Measurements from ENCODE around the gene FSTL5. TPM values are rescaled to one million over a fixed set of nuclear protein-coding genes. Genes with fewer than 3 reads are reported as not detected.

FSTL5 gene
- total RNA-seq, 1 experiment from 2014 or later, result not detected

DNA sequence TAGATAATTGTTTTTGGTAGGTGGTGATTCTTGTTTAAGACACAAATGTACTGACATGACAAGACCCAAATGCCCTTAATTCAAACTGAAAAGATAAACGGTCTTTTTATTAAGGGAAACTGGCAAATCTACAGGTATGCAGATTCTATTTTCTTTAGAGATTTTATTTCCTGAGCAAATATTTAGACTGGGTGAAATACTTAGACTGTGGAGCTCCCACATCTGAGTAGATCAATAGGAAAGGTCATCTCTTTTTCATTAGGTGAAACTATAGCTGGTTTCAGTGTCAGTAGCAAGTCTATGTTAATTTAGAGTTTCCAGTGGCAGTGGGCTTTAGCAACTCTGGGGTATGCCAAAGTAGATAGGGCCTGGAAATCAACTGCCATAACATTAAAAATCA lies 446.7 kb downstream of the FSTL5 start:
- no peaks in the 10 kb centered on the region for H3K27me3 ChIP-seq (ENCODE audit: insufficient read depth, low read length)
- no peaks in the 10 kb centered on the region for H3K79me1 ChIP-seq (ENCODE audit: insufficient read depth, low read depth, low read length, poor library complexity, severe bottlenecking)
- H3K36me3 Mint-ChIP-seq (ENCODE audit: insufficient read depth in 1 of 3, low read depth in 3 of 3), result peaks cover 0 to 2% (median 0%) of the 10 kb centered on the region in 3 experiments; a peak in 1 of 7 replicates
- no peak overlapping the region for H2BK120ac ChIP-seq (ENCODE audit: low read depth, low read length, poor library complexity, severe bottlenecking)
- peaks cover 0 to under 1% of the 10 kb centered on the region in 2 experiments; a peak in 2 of 4 replicates for H3K4me1 Mint-ChIP-seq
- H2AFZ ChIP-seq (ENCODE audit: low read length), result no peak overlapping the region
- no peak overlapping the region for H3T11ph ChIP-seq (ENCODE audit: low read length)
- no peak overlapping the region for H2BK12ac ChIP-seq (ENCODE audit: insufficient read length, low read depth, low read length)
- H3K27ac Mint-ChIP-seq, result no peak overlapping the region
- no peak overlapping the region for H3K56ac ChIP-seq (ENCODE audit: insufficient read length, low read depth, low read length)
- no peaks in the 10 kb centered on the region for H3K4me1 ChIP-seq (ENCODE audit: insufficient read depth, low read length)
- H3K9ac ChIP-seq (ENCODE audit: extremely low read depth, insufficient read length, low read length), result no peak overlapping the region
- H4K8ac ChIP-seq (replicated peaks; ENCODE audit: insufficient read length, low read depth, low read length), result no peak overlapping the region
- no peak overlapping the region for H3K4me3 Mint-ChIP-seq
- no peaks in the 10 kb centered on the region for H4K20me1 ChIP-seq (ENCODE audit: control insufficient read depth, insufficient read depth, insufficient read length)
- no peak overlapping the region for H3K18ac ChIP-seq (ENCODE audit: insufficient read length, low read depth, low read length)
- H3K4ac ChIP-seq (ENCODE audit: low read depth, low read length), result no peak overlapping the region
- no peak overlapping the region for H3K23ac ChIP-seq (ENCODE audit: insufficient read length, low read depth, low read length)
- no peak overlapping the region for H3K27ac ChIP-seq (ENCODE audit: insufficient read length, low read depth, low read length)
- H2BK5ac ChIP-seq (ENCODE audit: insufficient read length, low read length), result no peak overlapping the region
- H4K5ac ChIP-seq (ENCODE audit: insufficient read length, low read depth, low read length), result no peak overlapping the region
- H3K9me3 ChIP-seq (ENCODE audit: control insufficient read depth, low read depth, low read length), result no peaks in the 10 kb centered on the region
- H2BK15ac ChIP-seq (ENCODE audit: low read depth, low read length), result no peak overlapping the region
- no peaks in the 10 kb centered on the region for H3K27me3 Mint-ChIP-seq (ENCODE audit: low read depth)
- H2BK20ac ChIP-seq (ENCODE audit: low read depth, low read length, poor library complexity, severe bottlenecking), result no peak overlapping the region
- TF ChIP-seq, protein P1, sequence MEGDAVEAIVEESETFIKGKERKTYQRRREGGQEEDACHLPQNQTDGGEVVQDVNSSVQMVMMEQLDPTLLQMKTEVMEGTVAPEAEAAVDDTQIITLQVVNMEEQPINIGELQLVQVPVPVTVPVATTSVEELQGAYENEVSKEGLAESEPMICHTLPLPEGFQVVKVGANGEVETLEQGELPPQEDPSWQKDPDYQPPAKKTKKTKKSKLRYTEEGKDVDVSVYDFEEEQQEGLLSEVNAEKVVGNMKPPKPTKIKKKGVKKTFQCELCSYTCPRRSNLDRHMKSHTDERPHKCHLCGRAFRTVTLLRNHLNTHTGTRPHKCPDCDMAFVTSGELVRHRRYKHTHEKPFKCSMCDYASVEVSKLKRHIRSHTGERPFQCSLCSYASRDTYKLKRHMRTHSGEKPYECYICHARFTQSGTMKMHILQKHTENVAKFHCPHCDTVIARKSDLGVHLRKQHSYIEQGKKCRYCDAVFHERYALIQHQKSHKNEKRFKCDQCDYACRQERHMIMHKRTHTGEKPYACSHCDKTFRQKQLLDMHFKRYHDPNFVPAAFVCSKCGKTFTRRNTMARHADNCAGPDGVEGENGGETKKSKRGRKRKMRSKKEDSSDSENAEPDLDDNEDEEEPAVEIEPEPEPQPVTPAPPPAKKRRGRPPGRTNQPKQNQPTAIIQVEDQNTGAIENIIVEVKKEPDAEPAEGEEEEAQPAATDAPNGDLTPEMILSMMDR (conservative IDR thresholded peaks at IDR 0.05), result no peak
- no peak for DNase-seq
- WGBS (ENCODE audit: extremely low coverage, insufficient read length, low lambda C conversion rate), result no CpG with 5 or more reads among the region's 1 CpG
- no peak overlapping the region for H4K91ac ChIP-seq (ENCODE audit: insufficient read length, low read depth, low read length)
- no peak overlapping the region for H3K14ac ChIP-seq (ENCODE audit: insufficient read depth, low read length)
- no peak overlapping the region for H3K4me2 ChIP-seq (ENCODE audit: insufficient read depth, insufficient read length, low read length)
- no peaks in the 10 kb centered on the region for H3K23me2 ChIP-seq (ENCODE audit: insufficient read length, low read depth, low read length, poor library complexity, severe bottlenecking)
- peaks cover 0 to 2% of the 10 kb centered on the region in 2 experiments; a peak in 1 of 5 replicates for H3K9me3 Mint-ChIP-seq
- no peaks in the 10 kb centered on the region for H3K79me2 ChIP-seq (ENCODE audit: insufficient read depth, low read length)
- no peak overlapping the region for H2AK5ac ChIP-seq (ENCODE audit: insufficient read length, low read length)

All from H9 (cell line).